HEK293 (cell line): ENCODE data around the gene GHRHR.
A peak's percentile ranks its signal among the peaks of the same experiment; 100 is the strongest.

Experiments
- CTCF ChIA-PET: fragments of 350-600 bp; formaldehyde crosslinking; extraction: SDS; loops from one replicate; lab custom pipeline; 2021; ENCODE audit warnings: antibody characterized with exemption; lab: Yijun Ruan, JAX
- POLR2A ChIA-PET: fragments of 300-600 bp; formaldehyde crosslinking; extraction: SDS; loops from one replicate; lab custom pipeline; 2020; ENCODE audit warnings: antibody characterized with exemption, inconsistent platforms; lab: Yijun Ruan, JAX
- H3K27ac ChIP-seq: fragments of 200-500 bp; sonication (Bioruptor generic); 2 replicates; pipeline ENCODE4 v1.5.1; 2014; ENCODE audit warnings: low read depth, low read length, control low read depth, inconsistent platforms; ENCODE audit errors: extremely low read depth
- H3K36me3 ChIP-seq, 2 experiments: fragments of 200-500 bp in 1 of 2; sonication (Bioruptor generic) in 1 of 2; 1 replicate in 1 of 2; 2 replicates in 1 of 2; pipeline ENCODE4 v1.5.1; 2014 to 2017; ENCODE audit warnings: inconsistent platforms in 2 of 2, low read length in 2 of 2; ENCODE audit not compliant: control insufficient read depth in 2 of 2, insufficient read depth in 1 of 2
- H3K4me1 ChIP-seq: fragments of 200-500 bp; sonication (Bioruptor generic); 2 replicates; pipeline ENCODE4 v1.5.1; 2014; ENCODE audit warnings: mild to moderate bottlenecking, low read length, inconsistent platforms; ENCODE audit not compliant: control insufficient read depth, insufficient read depth
- H3K4me3 ChIP-seq: 2 replicates; pipeline ENCODE4 v1.5.1; 2011; ENCODE audit warnings: low read depth, mild to moderate bottlenecking, control low read depth, low read length, moderate library complexity
- H3K9me3 ChIP-seq: fragments of 200-500 bp; sonication (Bioruptor generic); 2 replicates; pipeline ENCODE4 v1.5.1; 2014; ENCODE audit warnings: low read depth, low read length, inconsistent platforms; ENCODE audit not compliant: control insufficient read depth, insufficient read depth
- KLF10 ChIP-seq: fragments of 450-650 bp; IDR thresholded peaks from 2 replicates; pipeline ENCODE4 v1.5.1; 2018; ENCODE audit warnings: missing biosample characterization, mild to moderate bottlenecking, missing genetic modification characterization
- PBX3 ChIP-seq: sonication (generic); formaldehyde crosslinking; IDR thresholded peaks from 2 replicates; pipeline ENCODE4 v1.8.1; 2022; ENCODE audit warnings: mild to moderate bottlenecking, moderate library complexity, missing genetic modification reagents
- SCRT2 ChIP-seq: fragments of 450-650 bp; formaldehyde crosslinking; IDR thresholded peaks from 2 replicates; pipeline ENCODE4 v1.5.1; 2016; ENCODE audit warnings: missing biosample characterization, missing genetic modification characterization
- ZIC2 ChIP-seq: fragments of 450-650 bp; formaldehyde crosslinking; IDR thresholded peaks from 2 replicates; pipeline ENCODE4 v1.5.1; 2016; ENCODE audit warnings: missing biosample characterization, missing genetic modification characterization
- ZNF10 ChIP-seq: fragments of 450-650 bp; formaldehyde crosslinking; IDR thresholded peaks from 2 replicates; pipeline ENCODE4 v1.5.1; 2017; ENCODE audit warnings: missing biosample characterization, missing genetic modification characterization
- ZNF16 ChIP-seq: fragments of 450-650 bp; formaldehyde crosslinking; IDR thresholded peaks from 2 replicates; pipeline ENCODE4 v1.5.1; 2016; ENCODE audit warnings: low read depth, missing biosample characterization, missing genetic modification characterization
- ZNF2 ChIP-seq: fragments of 450-650 bp; formaldehyde crosslinking; IDR thresholded peaks from 2 replicates; pipeline ENCODE4 v1.5.1; 2016; ENCODE audit warnings: missing biosample characterization, missing genetic modification characterization
- ZNF426 ChIP-seq: fragments of 450-650 bp; formaldehyde crosslinking; IDR thresholded peaks from 2 replicates; pipeline ENCODE4 v1.5.1; 2017; ENCODE audit warnings: missing biosample characterization, missing genetic modification characterization, mild to moderate bottlenecking, inconsistent platforms, moderate library complexity
- ZNF529 ChIP-seq: fragments of 450-650 bp; formaldehyde crosslinking; IDR thresholded peaks from 2 replicates; pipeline ENCODE4 v1.5.1; 2017; ENCODE audit warnings: missing genetic modification characterization, missing biosample characterization; ENCODE audit not compliant: insufficient replicate concordance
- ZNF747 ChIP-seq: fragments of 450-650 bp; formaldehyde crosslinking; IDR thresholded peaks from 2 replicates; pipeline ENCODE4 v1.5.1; 2016; ENCODE audit warnings: missing biosample characterization, missing genetic modification characterization
- ZNF768 ChIP-seq: fragments of 450-650 bp; formaldehyde crosslinking; IDR thresholded peaks from 2 replicates; pipeline ENCODE4 v1.5.1; 2018; ENCODE audit warnings: missing biosample characterization, mild to moderate bottlenecking, missing genetic modification characterization

The GHRHR gene

GRCh38 chr7:30933124-30933974 lies 30.4 kb upstream of the GHRHR start:
- H3K27ac ChIP-seq = no peak overlapping the region
- CTCF ChIA-PET = interaction anchor here (0.5 kb wide), 1 partner anchor 247 kb away, joined by 3 read pairs; no protein-coding TSS in a partner anchor

GRCh38 chr7:30934225-30934624 lies 29.5 kb upstream of the GHRHR start:
- Histone ChIP-seq H3K9me3 (no peaks in the 10 kb centered on the region), H3K4me3 (no peak overlapping the region), H3K36me3 (no peaks in the 10 kb centered on the region), H3K27ac (no peak overlapping the region), H3K4me1 (no peaks in the 10 kb centered on the region)
- ChIA-PET POLR2A (no interaction called here), CTCF (interaction anchor here (0.6 to 0.8 kb wide), 2 partner anchors 49 to 1114 kb away, joined by 3 to 4 read pairs; no protein-coding TSS in a partner anchor)
- no peak for TF ChIP-seq SCRT2 (tag by site-specific recombination)
- no peak for TF ChIP-seq ZNF2 (tag by site-specific recombination)
- no peak for TF ChIP-seq ZNF16

More at GRCh38 chr7:30933124-30933974, 30.4 kb upstream of the GHRHR start:
- TF ChIP-seq ZNF768 (tag by site-specific recombination) (no peak), ZIC2 (peak; percentile 52)
- Histone ChIP-seq H3K36me3 (no peaks in the 10 kb centered on the region), H3K4me1 (no peaks in the 10 kb centered on the region), H3K9me3 (no peaks in the 10 kb centered on the region), H3K4me3 (no peak overlapping the region)
- POLR2A ChIA-PET = no interaction called here

GRCh38 chr7:30934732-30935568 lies 28.8 kb upstream of the GHRHR start:
- POLR2A ChIA-PET = no interaction called here
- CTCF ChIA-PET = interaction anchor here (0.8 to 1.1 kb wide), 2 partner anchors 49 to 187 kb away, joined by 4 to 5 read pairs; no protein-coding TSS in a partner anchor

GRCh38 chr7:30935569-30935877 lies 28.2 kb upstream of the GHRHR start:
- no peaks in the 10 kb centered on the region for H3K4me1 ChIP-seq
- no peak overlapping the region for H3K27ac ChIP-seq
- TF ChIP-seq ZNF747 (tag by site-specific recombination) (no peak), PBX3 (no peak), ZNF426 (no peak), ZNF529 (tag by site-specific recombination) (no peak)
- no peaks in the 10 kb centered on the region for H3K36me3 ChIP-seq
- H3K9me3 ChIP-seq = no peaks in the 10 kb centered on the region
- no peak overlapping the region for H3K4me3 ChIP-seq
- CTCF ChIA-PET = interaction anchor here (1.1 kb wide), 1 partner anchor 187 kb away, joined by 5 read pairs; no protein-coding TSS in a partner anchor
- POLR2A ChIA-PET = no interaction called here

More at GRCh38 chr7:30934732-30935568, 28.8 kb upstream of the GHRHR start:
- no peaks in the 10 kb centered on the region for H3K4me1 ChIP-seq
- TF ChIP-seq ZNF10 (no peak), ZNF768 (tag by site-specific recombination) (peak; percentile 37; the same call in 1 of the 2 replicates), KLF10 (no peak)
- H3K4me3 ChIP-seq = no peak overlapping the region
- H3K27ac ChIP-seq = no peak overlapping the region
- no peaks in the 10 kb centered on the region for H3K36me3 ChIP-seq
- no peaks in the 10 kb centered on the region for H3K9me3 ChIP-seq
